HL-60/S4 treated with phorbol 12-myristate 13-acetate at 8.2 ng/mL for 4 days and 3 days (cell line): ENCODE measurements around the gene GDF2.

ENCODE experiments used
- in situ Hi-C: fragments of 300-500 bp; cut with MboI; formaldehyde crosslinking; loops from 2 replicates; pipeline ENCODE4 v1.15.0; 2022; ENCODE audit warnings: low sequenced_read_pairs

GDF2 gene

GRCh38 chr10:47349941-47350371 is 27.7 kb downstream of the GDF2 start:
- in situ Hi-C loops, result no loop called here

DNA sequence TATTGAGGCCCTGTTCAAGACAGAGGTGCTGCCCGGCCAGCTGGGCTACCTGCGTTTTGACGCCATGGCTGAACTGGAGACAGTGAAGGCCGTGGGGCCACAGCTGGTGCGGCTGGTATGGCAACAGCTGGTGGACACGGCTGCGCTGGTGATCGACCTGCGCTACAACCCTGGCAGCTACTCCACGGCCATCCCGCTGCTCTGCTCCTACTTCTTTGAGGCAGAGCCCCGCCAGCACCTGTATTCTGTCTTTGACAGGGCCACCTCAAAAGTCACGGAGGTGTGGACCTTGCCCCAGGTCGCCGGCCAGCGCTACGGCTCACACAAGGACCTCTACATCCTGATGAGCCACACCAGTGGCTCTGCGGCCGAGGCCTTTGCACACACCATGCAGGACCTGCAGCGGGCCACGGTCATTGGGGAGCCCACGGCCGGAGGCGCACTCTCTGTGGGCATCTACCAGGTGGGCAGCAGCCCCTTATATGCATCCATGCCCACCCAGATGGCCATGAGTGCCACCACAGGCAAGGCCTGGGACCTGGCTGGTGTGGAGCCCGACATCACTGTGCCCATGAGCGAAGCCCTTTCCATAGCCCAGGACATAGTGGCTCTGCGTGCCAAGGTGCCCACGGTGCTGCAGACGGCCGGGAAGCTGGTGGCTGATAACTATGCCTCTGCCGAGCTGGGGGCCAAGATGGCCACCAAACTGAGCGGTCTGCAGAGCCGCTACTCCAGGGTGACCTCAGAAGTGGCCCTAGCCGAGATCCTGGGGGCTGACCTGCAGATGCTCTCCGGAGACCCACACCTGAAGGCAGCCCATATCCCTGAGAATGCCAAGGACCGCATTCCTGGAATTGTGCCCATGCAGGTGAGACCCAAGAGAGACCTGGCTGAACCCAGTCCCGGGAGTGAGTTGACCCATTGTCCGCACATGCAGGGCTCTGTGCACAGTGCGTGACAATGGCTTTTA is 28.7 kb downstream of the GDF2 start:
- in situ Hi-C loops, result no loop called here

DNA sequence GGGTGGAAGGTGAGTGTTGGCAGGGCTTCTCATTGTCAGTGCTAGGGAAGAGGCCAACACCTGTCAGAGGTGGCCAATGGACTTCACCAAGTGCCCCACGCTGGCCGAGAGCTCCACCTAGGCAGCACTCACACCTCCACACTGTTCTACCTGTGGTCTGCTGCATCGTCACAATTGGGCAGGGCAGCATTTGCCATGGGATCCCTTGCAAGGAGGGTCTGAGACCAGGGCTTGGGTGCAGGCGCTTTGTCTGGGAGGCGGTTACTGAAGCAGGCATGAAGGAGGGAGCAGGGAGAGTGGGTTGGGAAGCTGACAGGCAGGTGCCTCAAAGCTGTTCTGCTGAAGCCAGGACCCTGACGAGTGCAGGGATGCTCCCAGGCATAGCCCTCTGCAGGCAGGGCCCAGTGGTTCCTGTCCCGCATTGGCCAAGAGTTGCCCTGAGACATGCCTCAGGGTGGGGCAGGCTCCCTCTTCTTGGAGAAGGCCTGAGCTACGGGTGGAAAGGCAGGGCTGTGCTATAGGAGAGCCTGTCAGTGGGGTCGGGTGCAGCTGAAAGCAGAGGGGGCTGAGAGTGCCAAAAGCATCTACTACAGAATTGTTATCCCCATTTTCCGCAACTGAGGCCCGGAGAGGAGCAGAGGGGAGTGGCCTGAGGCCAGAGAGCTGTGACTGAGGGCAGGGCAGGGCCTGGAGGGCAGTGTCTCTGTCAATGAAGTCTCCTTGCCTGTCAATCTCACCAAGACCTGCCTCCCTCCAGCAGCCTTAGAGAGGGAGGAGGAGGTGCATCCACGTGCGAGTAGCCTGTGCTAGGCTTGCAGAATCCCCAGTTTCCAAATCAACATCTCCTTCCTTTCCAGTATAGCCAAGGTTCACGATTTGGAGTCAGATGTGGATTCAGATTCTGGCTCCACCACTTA is 29.9 kb downstream of the GDF2 start:
- in situ Hi-C loops, result no loop called here

GRCh38 chr10:47353351-47353750 is 31.1 kb downstream of the GDF2 start:
- in situ Hi-C loops, result no loop called here

DNA sequence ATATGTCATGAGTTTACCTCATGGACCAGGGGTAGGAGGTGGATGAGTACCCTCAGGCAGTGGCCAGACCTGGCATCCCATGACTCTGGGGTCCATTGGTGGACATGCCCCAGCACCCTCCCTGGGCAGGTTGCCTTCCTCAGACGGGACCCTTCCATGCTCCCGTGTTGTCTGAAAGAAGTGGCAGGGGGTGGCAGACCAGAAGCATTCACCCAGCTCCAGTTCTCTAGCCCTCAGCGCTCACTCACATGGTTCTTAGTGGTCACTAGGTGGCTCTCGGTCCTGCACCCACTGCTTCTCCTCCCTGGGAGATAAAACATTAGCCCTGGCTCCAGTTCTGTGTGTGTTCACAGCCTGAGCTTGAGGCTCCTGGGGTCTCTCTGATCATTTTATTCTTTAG is 31.9 kb downstream of the GDF2 start:
- in situ Hi-C loops, result no loop called here

- in situ Hi-C loops, result no loop called here
Observed at GRCh38 chr10:47354900-47355299, 32.6 kb downstream of the GDF2 start.

GRCh38 chr10:47356708-47357107 is 34.5 kb downstream of the GDF2 start:
- in situ Hi-C loops, result no loop called here

DNA sequence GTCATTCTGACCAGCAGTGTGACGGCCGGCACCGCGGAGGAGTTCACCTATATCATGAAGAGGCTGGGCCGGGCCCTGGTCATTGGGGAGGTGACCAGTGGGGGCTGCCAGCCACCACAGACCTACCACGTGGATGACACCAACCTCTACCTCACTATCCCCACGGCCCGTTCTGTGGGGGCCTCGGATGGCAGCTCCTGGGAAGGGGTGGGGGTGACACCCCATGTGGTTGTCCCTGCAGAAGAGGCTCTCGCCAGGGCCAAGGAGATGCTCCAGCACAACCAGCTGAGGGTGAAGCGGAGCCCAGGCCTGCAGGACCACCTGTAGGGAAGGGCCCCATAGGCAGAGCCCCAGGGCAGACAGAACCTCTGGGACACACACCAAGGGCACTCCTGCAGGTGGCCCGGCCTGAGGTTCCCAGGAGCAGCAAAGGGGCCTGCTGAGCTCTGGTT is 34.9 kb downstream of the GDF2 start:
- in situ Hi-C loops, result no loop called here

GRCh38 chr10:47357911-47358310 is 35.7 kb downstream of the GDF2 start:
- in situ Hi-C loops, result no loop called here

- in situ Hi-C loops, result no loop called here
Observed at GRCh38 chr10:47358457-47358856, 36.2 kb downstream of the GDF2 start.

- in situ Hi-C loops, result no loop called here
Observed at GRCh38 chr10:47359101-47359500, 36.8 kb downstream of the GDF2 start.

DNA sequence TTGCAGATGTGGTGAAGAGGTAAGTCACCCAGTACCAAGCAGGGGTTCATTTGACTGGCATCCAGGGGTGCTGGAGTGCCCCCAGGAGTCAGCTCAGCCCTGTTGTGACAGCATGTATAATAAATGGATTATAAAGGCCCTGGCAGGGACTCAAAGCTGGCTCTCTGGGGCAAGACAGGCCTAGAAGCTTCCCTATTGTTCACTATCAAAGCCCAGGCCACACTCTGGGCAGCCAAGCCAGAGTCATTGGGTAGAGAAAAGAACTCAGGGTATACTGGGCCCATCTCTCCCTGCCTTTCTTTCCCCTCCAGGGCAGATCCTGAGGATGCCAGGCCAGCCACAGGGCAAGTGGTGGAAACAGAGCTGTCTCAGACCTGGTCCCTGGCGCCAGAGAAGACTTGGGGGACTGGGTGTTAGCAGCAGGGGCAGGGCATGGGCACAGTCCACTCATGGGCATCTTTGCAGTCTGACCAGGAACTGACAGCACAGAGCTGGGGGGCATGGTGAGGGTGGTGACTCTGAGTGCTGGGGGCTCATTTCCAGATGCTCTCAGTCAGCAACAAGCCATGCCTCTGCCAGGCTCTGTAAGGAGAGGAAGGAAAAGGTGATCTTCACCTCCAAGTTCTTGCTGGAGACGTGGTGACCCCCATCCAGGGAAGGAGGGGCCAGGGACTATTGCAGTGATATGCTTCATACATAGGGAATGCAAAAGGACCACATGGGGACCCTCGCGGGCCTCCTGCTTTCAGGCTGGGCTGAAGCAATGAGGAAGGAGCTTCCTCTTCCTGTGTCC is 37.6 kb downstream of the GDF2 start:
- in situ Hi-C loops, result no loop called here

- in situ Hi-C loops, result no loop called here
Observed at GRCh38 chr10:47360419-47361040, 38.3 kb downstream of the GDF2 start.

GRCh38 chr10:47361293-47361692 is 39.0 kb downstream of the GDF2 start:
- in situ Hi-C loops, result no loop called here

DNA sequence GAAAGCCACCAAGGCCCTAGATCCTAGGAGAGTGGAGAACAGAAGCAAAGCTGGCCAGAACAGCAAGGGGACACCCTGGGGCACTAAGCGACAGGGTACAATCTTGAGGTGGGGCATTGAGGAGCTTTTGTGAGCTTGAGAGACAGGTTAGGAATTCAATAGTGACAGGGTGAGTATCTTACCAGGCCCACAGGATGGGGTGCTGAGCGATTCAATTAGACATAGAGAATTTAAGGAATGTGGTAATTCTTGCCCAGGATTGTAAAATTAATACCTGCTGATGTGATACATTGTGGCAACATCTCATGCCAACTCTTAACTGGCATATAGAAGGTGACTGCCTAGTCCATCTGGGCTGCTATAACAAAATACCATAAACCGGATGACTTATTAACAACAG is 39.9 kb downstream of the GDF2 start:
- in situ Hi-C loops, result no loop called here

DNA sequence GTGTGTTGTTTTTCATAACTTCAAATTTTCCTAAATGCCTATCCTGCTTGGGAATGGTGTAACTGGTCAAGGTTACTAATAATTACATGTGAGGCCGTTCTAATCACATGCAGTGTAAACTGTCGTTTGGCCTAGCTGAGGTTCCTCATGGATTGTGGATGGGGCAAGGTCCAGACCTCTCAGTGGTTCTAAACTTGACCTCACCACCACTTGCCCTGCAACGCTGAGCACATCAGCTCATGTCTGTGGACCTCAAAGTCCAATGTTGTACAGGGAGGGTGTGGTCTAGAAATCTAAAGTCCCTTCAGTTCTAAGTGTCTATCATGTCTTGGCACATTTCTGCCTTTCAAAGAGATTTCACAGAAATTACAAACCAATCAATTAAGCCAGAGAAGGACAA is 41.5 kb downstream of the GDF2 start:
- in situ Hi-C loops, result no loop called here

GRCh38 chr10:47364366-47364765 is 42.1 kb downstream of the GDF2 start:
- in situ Hi-C loops, result no loop called here

- in situ Hi-C loops, result no loop called here
Observed at GRCh38 chr10:47364911-47365310, 42.7 kb downstream of the GDF2 start.

DNA sequence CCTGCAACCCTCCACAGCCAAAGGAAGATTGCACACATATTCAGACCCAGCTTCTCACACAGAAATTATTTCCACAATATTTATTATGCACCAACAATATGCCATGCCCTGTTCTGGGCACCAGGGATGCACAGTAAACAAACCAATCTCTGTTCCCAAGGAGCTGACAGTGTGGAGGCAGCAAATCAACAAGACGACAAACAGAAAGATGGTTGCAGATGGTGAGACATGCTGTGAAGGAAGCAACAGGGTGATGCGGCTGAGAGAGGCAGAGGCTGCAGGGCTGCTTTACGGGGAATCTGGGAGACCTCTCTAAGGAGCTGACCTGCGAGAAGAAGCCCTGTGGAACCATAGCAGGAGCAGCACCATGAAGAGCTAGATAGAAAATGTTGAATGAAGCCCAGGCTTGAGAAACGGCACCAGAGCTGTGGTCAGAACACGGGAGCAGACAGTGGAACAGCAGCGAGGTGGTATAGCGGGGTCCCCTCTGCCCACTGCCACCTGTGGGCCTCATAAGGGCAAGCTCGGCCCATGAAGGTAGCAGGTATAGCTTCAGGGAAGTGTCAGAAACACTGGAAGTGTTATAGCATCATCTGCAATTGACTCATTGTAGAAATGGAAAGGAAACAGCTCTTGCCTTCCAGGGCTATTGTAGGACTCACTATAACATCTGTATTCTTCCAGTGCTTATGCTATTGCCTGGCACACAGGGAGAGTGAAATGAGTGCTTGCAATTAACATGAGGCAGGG is 43.4 kb downstream of the GDF2 start:
- in situ Hi-C loops, result no loop called here
